Left ventricle myocardium superior (tissue), 1 donor: ENCODE measurements around the gene PM20D1. TPM values are rescaled to one million over a fixed set of nuclear protein-coding genes. Genes with fewer than 3 reads are reported as not detected.

Source experiments
- ATAC-seq: fragments of 200-7000 bp; cut with Tn5 transposase; one replicate; pipeline ENCODE4 v1.9.1; 2020; ENCODE audit warnings: mild to moderate bottlenecking, moderate library complexity
- DNase-seq: peaks from one replicate; pipeline ENCODE4 v3.0.0-alpha.2; 2020
- intact Hi-C: fragments of 100-400 bp; cut with micrococcal nuclease; formaldehyde crosslinking; loops from one replicate; pipeline ENCODE4 v1.11.0; 2022
- total RNA-seq: library from RNA; stranded (reverse); fragmentation: NEBNext Ultra II Directional; extraction: Animal tissue kit (Norgen Biotek cat#: 25700); gene quantifications from one replicate; pipeline ENCODE4 v1.2.1, GENCODE V29; 2021
- donor health status: DM: no; HTN: yes; CAD: no; lungs with severe emphysema.

The PM20D1 gene
- total RNA-seq, 1 donor from 2014 or later = 1.6 TPM

DNA sequence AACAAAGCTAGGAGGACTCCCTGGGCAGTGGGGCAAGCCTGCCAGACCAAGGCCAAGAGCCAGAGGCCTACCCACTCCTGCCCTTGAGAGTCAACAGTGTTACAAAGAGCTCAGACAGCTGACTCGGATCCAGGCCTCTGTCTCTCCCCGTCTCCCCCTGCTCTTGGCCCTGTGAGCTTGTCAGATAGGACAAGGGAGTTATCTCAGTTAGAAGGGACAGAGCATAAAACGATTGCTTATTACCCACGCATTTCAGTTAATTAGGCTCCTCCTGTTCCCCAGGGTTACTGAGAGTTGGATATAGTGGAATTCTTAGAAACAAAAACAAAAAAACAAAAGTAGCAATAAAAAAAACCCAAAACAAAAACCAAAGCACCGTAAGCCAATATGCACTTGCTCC lies 38.3 kb downstream of the PM20D1 start:
- peak; percentile 65 for ATAC-seq
- intact Hi-C loops = no loop called here
- peak; percentile 78 for DNase-seq

- intact Hi-C loops = no loop called here
Measured at GRCh38 chr1:205810448-205811157, 39.3 kb downstream of the PM20D1 start.

GRCh38 chr1:205809942-205810345 lies 40.0 kb downstream of the PM20D1 start:
- DNase-seq (peak; percentile 66), ATAC-seq (peak; percentile 0)
- intact Hi-C loops = no loop called here

More at GRCh38 chr1:205810448-205811157, 39.3 kb downstream of the PM20D1 start:
- ATAC-seq (no peak), DNase-seq (no peak)

DNA sequence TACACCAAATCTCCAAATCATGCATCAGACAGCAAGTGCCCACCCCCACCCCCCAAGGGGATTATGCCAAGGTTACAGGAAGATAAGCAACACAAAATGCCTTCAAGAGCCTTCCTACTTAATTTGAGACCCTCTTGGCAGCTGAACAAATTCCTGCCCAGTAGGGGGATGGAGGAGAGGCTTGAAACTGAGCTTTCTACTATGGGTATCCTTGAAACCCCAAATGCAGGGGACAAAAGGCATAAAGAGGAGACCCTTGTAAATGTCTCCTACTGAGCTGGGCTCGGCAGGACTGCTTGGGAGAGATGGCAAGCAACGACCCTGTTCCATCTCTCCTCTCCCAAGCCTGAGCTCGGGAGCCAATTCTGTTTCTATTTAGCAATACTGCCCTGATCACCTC lies 40.5 kb downstream of the PM20D1 start:
- intact Hi-C loops = no loop called here
- no peak for DNase-seq

DNA sequence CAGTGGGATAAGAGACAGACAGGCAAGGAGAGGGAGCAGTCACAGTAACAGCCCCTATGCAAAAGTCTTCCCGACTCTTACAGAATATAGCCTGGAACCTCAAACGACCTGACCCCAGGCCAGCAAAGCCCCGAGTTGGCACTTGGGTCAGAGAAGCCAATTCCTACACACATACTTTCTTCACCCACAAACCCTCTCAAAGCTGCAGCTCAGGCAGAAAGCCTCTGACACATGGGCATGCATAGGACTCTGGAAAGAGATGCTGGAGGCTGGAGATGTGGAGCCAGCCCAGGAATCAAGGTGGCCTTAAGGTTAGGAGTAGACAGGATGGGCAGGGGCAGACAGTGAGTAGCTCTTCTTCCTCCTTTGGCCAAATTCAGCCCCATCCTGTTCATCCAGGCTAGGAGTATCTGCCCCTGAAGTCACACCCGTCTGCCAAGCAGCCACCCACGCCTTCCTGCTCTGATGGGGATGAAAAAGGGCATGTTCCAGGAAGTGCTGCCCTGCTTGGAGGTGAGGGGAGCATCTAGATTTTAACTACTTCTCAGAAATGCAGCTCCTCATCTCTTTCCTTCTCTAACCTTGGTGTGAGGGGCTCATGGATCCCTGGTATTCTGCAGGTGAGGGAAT lies 44.7 kb downstream of the PM20D1 start:
- intact Hi-C loops = no loop called here
- no peak for ATAC-seq

More for the DNA sequence above, 40.5 kb downstream of the PM20D1 start:
- no peak for ATAC-seq

DNA sequence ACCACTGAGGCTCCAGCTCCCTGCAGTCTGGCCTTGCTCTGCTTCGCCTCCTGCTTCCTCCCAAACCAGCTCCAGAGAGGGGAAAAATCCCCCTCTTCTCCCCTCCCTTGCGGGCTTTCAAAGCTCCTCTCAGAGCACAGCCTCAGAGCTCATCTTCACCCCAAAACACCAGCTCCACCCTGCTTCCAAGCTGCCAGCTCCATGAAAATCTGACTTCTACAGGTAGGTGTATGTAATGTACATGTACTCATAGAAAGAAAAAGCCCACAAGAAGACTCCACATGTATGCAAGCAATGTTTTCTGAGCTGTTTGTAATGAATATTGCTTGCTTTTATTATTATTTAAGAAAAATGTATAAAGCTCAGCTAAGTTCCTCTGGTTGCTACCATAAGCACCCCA lies 45.3 kb downstream of the PM20D1 start:
- intact Hi-C loops = no loop called here
- ATAC-seq (no peak), DNase-seq (no peak)

More for the DNA sequence above, 44.7 kb downstream of the PM20D1 start:
- DNase-seq = no peak

DNA sequence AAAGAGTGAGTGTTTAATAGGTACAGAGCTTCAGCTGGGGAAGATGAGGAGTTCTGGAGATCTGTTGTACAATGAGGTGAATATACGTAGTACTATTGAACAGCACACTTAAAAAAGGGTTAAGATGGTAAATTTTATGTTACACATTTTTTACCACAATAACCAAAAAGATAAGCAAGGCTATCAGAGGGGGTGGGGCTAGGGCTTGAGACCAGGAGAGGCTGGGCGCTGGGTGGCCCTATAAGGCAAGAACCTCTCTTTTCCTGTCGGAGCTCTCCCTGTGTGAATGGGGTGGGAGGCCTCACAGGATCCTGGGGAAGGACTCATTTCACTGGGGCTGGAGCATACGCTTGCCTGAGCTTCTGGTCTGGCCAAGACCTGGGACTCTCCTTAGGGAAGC lies 45.9 kb downstream of the PM20D1 start:
- intact Hi-C loops = no loop called here
- DNase-seq = no peak
- ATAC-seq = no peak

- intact Hi-C loops = no loop called here
- peak; percentile 65 for ATAC-seq
Measured at GRCh38 chr1:205802060-205802459, 47.9 kb downstream of the PM20D1 start.

GRCh38 chr1:205800981-205801703 lies 48.8 kb downstream of the PM20D1 start:
- intact Hi-C loops = no loop called here
- DNase-seq = no peak
- ATAC-seq = peak; percentile 28

More at GRCh38 chr1:205802060-205802459, 47.9 kb downstream of the PM20D1 start:
- no peak for DNase-seq

GRCh38 chr1:205800427-205800826 lies 49.5 kb downstream of the PM20D1 start:
- DNase-seq = no peak
- peak; percentile 26 for ATAC-seq
- intact Hi-C loops = no loop called here

GRCh38 chr1:205798577-205798976 lies 51.4 kb downstream of the PM20D1 start:
- DNase-seq (no peak), ATAC-seq (no peak)
- intact Hi-C loops = loop anchor here (10.0 kb wide), 1 partner anchor 176 kb away; no protein-coding TSS in a partner anchor

- ATAC-seq = no peak
- intact Hi-C loops = loop anchor here (10.0 kb wide), 1 partner anchor 178 kb away; no protein-coding TSS in a partner anchor
- no peak for DNase-seq
Measured at GRCh38 chr1:205797168-205797567, 52.8 kb downstream of the PM20D1 start.

DNA sequence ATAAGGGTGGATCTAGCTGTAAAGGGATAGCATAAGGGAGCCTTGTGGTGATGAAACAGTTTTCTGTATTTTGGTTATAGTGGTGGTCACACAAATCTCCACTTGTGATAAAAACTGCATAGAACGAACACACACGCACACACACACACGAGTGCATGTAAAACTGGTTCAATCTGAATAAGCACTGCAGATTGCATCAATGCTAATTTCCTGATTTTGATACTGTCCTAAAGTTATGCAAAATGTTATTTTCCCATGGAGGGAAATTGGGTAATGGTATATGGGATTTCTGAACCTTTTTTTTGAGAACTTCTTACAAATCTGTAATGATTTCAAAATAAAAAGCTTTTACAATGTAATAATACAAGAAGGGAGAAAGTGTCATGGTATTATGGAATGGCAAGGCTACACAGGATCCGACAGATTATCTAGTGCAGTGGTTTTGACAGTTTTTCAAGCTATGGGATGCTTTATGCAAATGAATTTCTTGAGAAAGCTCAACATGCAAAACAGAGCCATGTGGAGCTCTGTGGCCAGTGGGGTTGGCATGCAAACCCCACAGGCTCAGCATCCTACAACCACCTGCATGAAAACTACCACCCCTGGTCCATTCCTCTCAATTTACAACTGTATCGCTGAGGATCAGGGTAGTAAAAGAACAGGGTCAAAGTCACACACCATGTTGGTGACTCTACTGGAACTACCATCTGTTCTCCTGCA lies 55.8 kb downstream of the PM20D1 start:
- intact Hi-C loops = loop anchor here (5.0 to 10.0 kb wide), 3 partner anchors 113 to 313 kb away; no protein-coding TSS in a partner anchor
- ATAC-seq = no peak
- no peak for DNase-seq

DNA sequence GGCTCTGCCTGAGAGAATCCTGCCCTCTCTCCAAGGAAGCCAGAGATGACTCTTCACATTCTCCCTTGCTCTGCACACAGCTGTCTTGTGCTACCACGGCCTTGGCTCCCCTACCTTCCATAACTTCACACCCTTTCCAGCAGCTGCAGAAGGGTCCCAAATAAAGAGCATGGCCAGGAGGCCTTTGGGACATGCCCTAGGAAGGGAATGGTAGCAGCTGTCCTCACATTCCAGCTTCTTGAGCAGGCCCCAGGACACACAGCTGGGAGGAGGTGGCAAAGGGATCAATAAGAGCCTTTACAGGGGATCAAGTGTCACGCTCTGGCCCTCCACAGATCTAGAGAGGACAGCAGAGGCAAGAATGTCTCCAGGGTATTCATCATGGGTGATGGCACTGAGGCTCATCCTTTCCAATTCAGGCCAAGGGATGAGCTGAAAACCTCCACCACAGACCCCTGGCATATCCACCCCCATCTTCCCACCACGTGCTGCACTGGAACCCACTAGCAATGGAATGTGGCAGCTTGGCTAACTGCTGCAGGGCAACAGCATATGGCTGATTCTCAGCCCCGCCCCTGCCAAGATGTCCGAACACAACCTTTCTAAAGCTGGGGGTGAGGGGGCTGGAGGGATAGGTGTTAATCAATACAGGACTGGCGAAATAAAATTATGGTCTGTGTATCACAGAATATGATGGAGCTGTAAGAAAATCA lies 56.8 kb downstream of the PM20D1 start:
- ATAC-seq (no peak), DNase-seq (no peak)
- intact Hi-C loops = loop anchor here (5.0 to 10.0 kb wide), 3 partner anchors 114 to 314 kb away; no protein-coding TSS in a partner anchor

DNA sequence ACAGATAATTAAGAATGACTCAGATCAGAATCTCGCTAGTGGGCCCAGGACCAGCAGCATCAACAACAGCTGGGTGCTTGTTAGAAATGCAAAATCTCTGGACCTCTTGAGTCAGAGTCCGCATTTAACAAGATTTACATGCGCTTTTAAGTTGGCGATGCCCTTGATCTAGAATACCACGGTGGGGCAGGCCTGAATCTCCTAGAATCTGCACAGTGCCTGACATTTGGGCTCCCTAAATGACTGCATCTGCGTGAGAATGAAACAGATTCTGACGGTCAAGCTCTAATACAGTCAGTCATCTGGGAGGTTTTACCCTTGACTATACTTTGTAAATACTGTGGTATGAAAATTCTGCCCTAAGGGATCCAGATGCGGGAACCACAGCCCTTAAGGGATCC lies 57.5 kb downstream of the PM20D1 start:
- ATAC-seq (no peak), DNase-seq (no peak)
- intact Hi-C loops = loop anchor here (5.0 to 10.0 kb wide), 3 partner anchors 115 to 315 kb away; no protein-coding TSS in a partner anchor

DNA sequence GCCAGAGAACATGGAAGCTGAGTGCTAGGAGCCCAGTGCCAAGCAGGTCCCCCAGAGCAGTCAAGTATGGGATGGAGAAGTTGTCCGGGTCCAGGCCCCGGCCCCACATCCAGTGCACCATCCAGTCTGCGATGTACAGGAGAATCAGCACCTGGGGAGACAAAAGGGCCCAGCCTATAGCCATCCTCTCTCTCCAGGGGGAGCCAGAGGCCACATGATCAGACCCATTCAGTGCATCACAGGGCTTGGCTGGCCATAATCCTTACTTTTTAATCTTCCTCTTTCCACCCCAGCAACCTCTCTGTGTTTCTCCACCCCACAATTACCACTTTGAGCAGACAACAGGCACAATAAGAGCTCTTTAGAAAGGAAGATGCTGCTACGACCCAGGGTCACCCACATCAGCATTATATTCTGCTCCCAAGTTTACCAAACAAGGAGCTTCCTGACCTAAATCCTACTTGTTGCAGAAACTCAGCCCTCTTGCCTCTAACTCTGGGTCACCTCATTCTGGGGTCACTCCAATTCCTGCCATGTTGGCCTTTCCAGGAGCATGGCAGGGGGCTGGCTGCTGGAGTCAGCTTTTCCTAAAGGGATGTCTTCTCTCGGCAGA lies 58.3 kb downstream of the PM20D1 start:
- DNase-seq (peak; percentile 56), ATAC-seq (peak; percentile 70)
- intact Hi-C loops = loop anchor here (5.0 to 10.0 kb wide), 3 partner anchors 116 to 316 kb away; no protein-coding TSS in a partner anchor

- DNase-seq (no peak), ATAC-seq (peak; percentile 43)
- intact Hi-C loops = no loop called here
Measured at GRCh38 chr1:205787287-205787916, 62.5 kb downstream of the PM20D1 start.

GRCh38 chr1:205786601-205787000 lies 63.3 kb downstream of the PM20D1 start:
- intact Hi-C loops = no loop called here
- ATAC-seq = peak; percentile 56

More at GRCh38 chr1:205786601-205787000, 63.3 kb downstream of the PM20D1 start:
- no peak for DNase-seq
